Stimulated activated CD4-positive, alpha-beta T cell treated with anti-CD3 and anti-CD28 coated beads, TNF-alpha, amount 100 ng/mL, for 48 hours (primary cell): ENCODE results near the gene MXRA8.

Source experiments
- DNase-seq, 3 donors: peaks; one replicate each; pipeline ENCODE4 v3.0.0-alpha.2; 2020; ENCODE audit warnings: low read depth in 3 of 3

The MXRA8 gene

GRCh38 chr1:1349256-1350012 lies 8.9 kb downstream of the MXRA8 start, which contains the start of gene DVL1:
Gene DVL1 (minus strand): TSS chr1:1349418. CDS start chr1:1349065, 353 bp downstream.
- peak in 2 of 3 donors; percentile 37 to 63 for DNase-seq

- no peak for DNase-seq
These were observed 9.7 kb downstream of the MXRA8 start for GRCh38 chr1:1348420-1349255.

GRCh38 chr1:1347663-1348419 lies 10.5 kb downstream of the MXRA8 start:
- no peak for DNase-seq

- no peak for DNase-seq
These were observed 11.2 kb downstream of the MXRA8 start for GRCh38 chr1:1347026-1347595.

GRCh38 chr1:1346501-1346890 lies 11.9 kb downstream of the MXRA8 start:
- DNase-seq, result no peak

- DNase-seq, result no peak
These were observed 12.4 kb downstream of the MXRA8 start for GRCh38 chr1:1345860-1346500.

GRCh38 chr1:1345384-1345783 lies 13.0 kb downstream of the MXRA8 start:
- no peak for DNase-seq

- peak; percentile 39 to 55 (median 44) for DNase-seq
These were observed 13.5 kb downstream of the MXRA8 start for GRCh38 chr1:1344655-1345361.

GRCh38 chr1:1343811-1344421 lies 14.4 kb downstream of the MXRA8 start:
- DNase-seq, result no peak

GRCh38 chr1:1342584-1343115 lies 15.7 kb downstream of the MXRA8 start:
- no peak for DNase-seq

- no peak for DNase-seq
These were observed 16.2 kb downstream of the MXRA8 start for GRCh38 chr1:1342061-1342562.

GRCh38 chr1:1341549-1342021 lies 16.8 kb downstream of the MXRA8 start:
- no peak for DNase-seq

GRCh38 chr1:1340791-1341548 lies 17.4 kb downstream of the MXRA8 start:
- no peak for DNase-seq

GRCh38 chr1:1340185-1340584 lies 18.2 kb downstream of the MXRA8 start:
- no peak for DNase-seq

- no peak for DNase-seq
These were observed 20.1 kb downstream of the MXRA8 start for GRCh38 chr1:1338278-1338677.

GRCh38 chr1:1337793-1338147 lies 20.6 kb downstream of the MXRA8 start:
- peak in 1 of 3 donors; percentile 41 for DNase-seq

GRCh38 chr1:1336931-1337792 lies 21.2 kb downstream of the MXRA8 start:
- no peak for DNase-seq

- no peak for DNase-seq
These were observed 21.9 kb downstream of the MXRA8 start for GRCh38 chr1:1336446-1336845.
